Breast epithelium (tissue), 3 donors: Measurements from ENCODE around the gene KRTAP4-11.

Source experiments
- POLR2AphosphoS5 ChIP-seq, 3 donors: sonication (generic); formaldehyde crosslinking; IDR thresholded peaks; one replicate each; pipeline ENCODE4 v1.6.1; 2017; ENCODE audit warnings: antibody characterized with exemption in 3 of 3
- TF ChIP-seq, protein P1 (sequence below), 3 donors: fragments of 450-650 bp; IDR thresholded peaks; one replicate each; pipeline ENCODE4 v1.5.1; 2016 to 2017; ENCODE audit warnings: antibody characterized with exemption in 3 of 3, mild to moderate bottlenecking in 3 of 3, moderate library complexity in 3 of 3

DNA sequence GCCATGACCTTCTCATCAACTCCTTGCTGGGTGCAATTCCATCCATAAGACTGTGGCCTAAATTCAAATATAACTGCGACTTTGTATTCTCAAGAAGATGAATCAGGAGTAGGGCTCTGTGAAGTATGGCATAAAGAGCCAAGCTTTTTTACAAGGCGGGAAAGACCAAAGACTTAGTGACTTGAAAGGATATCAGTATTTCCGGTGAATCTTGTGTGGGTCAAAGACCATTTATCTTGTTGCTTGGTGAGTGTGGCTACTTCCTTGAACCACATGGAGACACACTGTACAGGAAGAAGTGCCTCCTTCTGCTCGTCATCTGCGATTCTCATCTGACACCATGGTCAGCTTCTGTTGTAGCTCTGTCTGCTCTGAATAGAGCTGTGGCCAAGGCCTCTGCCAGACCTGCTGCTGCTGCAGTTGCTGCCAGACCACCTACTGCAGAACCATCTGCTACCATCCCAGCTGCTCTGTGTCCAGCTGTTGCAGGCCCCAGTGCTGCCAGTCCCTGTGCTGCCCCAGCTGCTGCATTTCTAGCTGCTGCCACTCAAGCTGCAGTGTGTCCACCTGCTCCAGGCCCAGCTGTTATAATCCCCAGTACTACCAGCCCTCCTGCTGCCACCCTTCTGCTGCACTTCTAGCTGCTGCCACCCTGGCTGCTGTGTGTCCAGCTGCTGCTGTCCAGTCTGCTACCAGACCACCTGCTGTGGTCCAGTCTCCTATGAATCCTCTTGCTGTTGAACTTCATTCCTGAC, 46.4 kb downstream of the KRTAP4-11 start:
- TF ChIP-seq POLR2AphosphoS5 (IDR thresholded peaks at IDR 0.05) = no peak
- TF ChIP-seq, protein P1, sequence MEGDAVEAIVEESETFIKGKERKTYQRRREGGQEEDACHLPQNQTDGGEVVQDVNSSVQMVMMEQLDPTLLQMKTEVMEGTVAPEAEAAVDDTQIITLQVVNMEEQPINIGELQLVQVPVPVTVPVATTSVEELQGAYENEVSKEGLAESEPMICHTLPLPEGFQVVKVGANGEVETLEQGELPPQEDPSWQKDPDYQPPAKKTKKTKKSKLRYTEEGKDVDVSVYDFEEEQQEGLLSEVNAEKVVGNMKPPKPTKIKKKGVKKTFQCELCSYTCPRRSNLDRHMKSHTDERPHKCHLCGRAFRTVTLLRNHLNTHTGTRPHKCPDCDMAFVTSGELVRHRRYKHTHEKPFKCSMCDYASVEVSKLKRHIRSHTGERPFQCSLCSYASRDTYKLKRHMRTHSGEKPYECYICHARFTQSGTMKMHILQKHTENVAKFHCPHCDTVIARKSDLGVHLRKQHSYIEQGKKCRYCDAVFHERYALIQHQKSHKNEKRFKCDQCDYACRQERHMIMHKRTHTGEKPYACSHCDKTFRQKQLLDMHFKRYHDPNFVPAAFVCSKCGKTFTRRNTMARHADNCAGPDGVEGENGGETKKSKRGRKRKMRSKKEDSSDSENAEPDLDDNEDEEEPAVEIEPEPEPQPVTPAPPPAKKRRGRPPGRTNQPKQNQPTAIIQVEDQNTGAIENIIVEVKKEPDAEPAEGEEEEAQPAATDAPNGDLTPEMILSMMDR (IDR thresholded peaks at IDR 0.05) = no peak
